HEK293 (cell line): Measurements from ENCODE around the gene ZNF224.

Experiments used
- FEZF1 ChIP-seq: fragments of 450-650 bp; formaldehyde crosslinking; IDR thresholded peaks from 2 replicates; pipeline ENCODE4 v1.5.1; 2016; ENCODE audit warnings: missing biosample characterization, missing genetic modification characterization
- KLF9 ChIP-seq: fragments of 450-650 bp; formaldehyde crosslinking; IDR thresholded peaks from 2 replicates; pipeline ENCODE4 v1.5.1; 2016; ENCODE audit warnings: missing biosample characterization, missing genetic modification characterization, low read depth
- OVOL3 ChIP-seq: fragments of 450-650 bp; formaldehyde crosslinking; IDR thresholded peaks from 2 replicates; pipeline ENCODE4 v1.5.1; 2016; ENCODE audit warnings: missing biosample characterization, missing genetic modification characterization
- SCRT2 ChIP-seq: fragments of 450-650 bp; formaldehyde crosslinking; IDR thresholded peaks from 2 replicates; pipeline ENCODE4 v1.5.1; 2016; ENCODE audit warnings: missing biosample characterization, missing genetic modification characterization
- SP3 ChIP-seq: fragments of 450-650 bp; formaldehyde crosslinking; IDR thresholded peaks from 2 replicates; pipeline ENCODE4 v1.5.1; 2016; ENCODE audit warnings: missing biosample characterization, missing genetic modification characterization
- WT1 ChIP-seq: fragments of 450-650 bp; formaldehyde crosslinking; IDR thresholded peaks from 2 replicates; pipeline ENCODE4 v1.5.1; 2016; ENCODE audit warnings: missing biosample characterization, missing genetic modification characterization
- ZBTB20 ChIP-seq: fragments of 450-650 bp; formaldehyde crosslinking; IDR thresholded peaks from 2 replicates; pipeline ENCODE4 v1.5.1; 2016; ENCODE audit warnings: missing biosample characterization, missing genetic modification characterization
- ZFP3 ChIP-seq: fragments of 450-650 bp; formaldehyde crosslinking; IDR thresholded peaks from 2 replicates; pipeline ENCODE4 v1.5.1; 2016; ENCODE audit warnings: low read depth, missing biosample characterization, missing genetic modification characterization
- ZFP69B ChIP-seq: fragments of 450-650 bp; formaldehyde crosslinking; IDR thresholded peaks from 2 replicates; pipeline ENCODE4 v1.5.1; 2016; ENCODE audit warnings: missing biosample characterization, missing genetic modification characterization
- ZIC2 ChIP-seq: fragments of 450-650 bp; formaldehyde crosslinking; IDR thresholded peaks from 2 replicates; pipeline ENCODE4 v1.5.1; 2016; ENCODE audit warnings: missing biosample characterization, missing genetic modification characterization
- ZNF2 ChIP-seq: fragments of 450-650 bp; formaldehyde crosslinking; IDR thresholded peaks from 2 replicates; pipeline ENCODE4 v1.5.1; 2016; ENCODE audit warnings: missing biosample characterization, missing genetic modification characterization
- ZNF24 ChIP-seq: fragments of 450-650 bp; formaldehyde crosslinking; IDR thresholded peaks from 2 replicates; pipeline ENCODE4 v1.5.1; 2016; ENCODE audit warnings: missing biosample characterization, missing genetic modification characterization
- ZNF274 ChIP-seq, 2 experiments: fragments of 200-500 bp in 1 of 2; fragments of 450-650 bp in 1 of 2; sonication (Bioruptor generic) in 1 of 2; formaldehyde crosslinking in 1 of 2; IDR thresholded peaks; 2 replicates each; pipeline versions ENCODE4 v1.5.1 to v1.6.1; 2014 to 2016; ENCODE audit warnings: borderline replicate concordance in 1 of 2, inconsistent platforms in 1 of 2, low read length in 1 of 2, missing biosample characterization in 1 of 2, missing genetic modification characterization in 1 of 2
- ZNF302 ChIP-seq: fragments of 450-650 bp; formaldehyde crosslinking; IDR thresholded peaks from 2 replicates; pipeline ENCODE4 v1.5.1; 2016; ENCODE audit warnings: missing biosample characterization, missing genetic modification characterization, low read depth
- ZNF324 ChIP-seq: fragments of 450-650 bp; formaldehyde crosslinking; IDR thresholded peaks from 2 replicates; pipeline ENCODE4 v1.5.1; 2016; ENCODE audit warnings: missing biosample characterization, missing genetic modification characterization
- ZNF335 ChIP-seq: fragments of 450-650 bp; formaldehyde crosslinking; conservative IDR thresholded peaks from 2 replicates; pipeline ENCODE4 v1.5.1; 2016; ENCODE audit warnings: missing biosample characterization, missing genetic modification characterization
- ZNF362 ChIP-seq: fragments of 450-650 bp; formaldehyde crosslinking; IDR thresholded peaks from 2 replicates; pipeline ENCODE4 v1.5.1; 2016; ENCODE audit warnings: missing biosample characterization, missing genetic modification characterization
- ZNF449 ChIP-seq: fragments of 450-650 bp; formaldehyde crosslinking; IDR thresholded peaks from 2 replicates; pipeline ENCODE4 v1.5.1; 2017; ENCODE audit warnings: missing biosample characterization, mild to moderate bottlenecking, missing genetic modification characterization, moderate library complexity
- ZNF501 ChIP-seq: fragments of 450-650 bp; formaldehyde crosslinking; IDR thresholded peaks from 2 replicates; pipeline ENCODE4 v1.5.1; 2016; ENCODE audit warnings: missing biosample characterization, missing genetic modification characterization
- ZNF521 ChIP-seq: fragments of 450-650 bp; formaldehyde crosslinking; IDR thresholded peaks from 2 replicates; pipeline ENCODE4 v1.5.1; 2017; ENCODE audit warnings: missing biosample characterization, mild to moderate bottlenecking, missing genetic modification characterization
- ZNF549 ChIP-seq: fragments of 450-650 bp; IDR thresholded peaks from 2 replicates; pipeline ENCODE4 v1.5.1; 2018; ENCODE audit warnings: missing biosample characterization, missing genetic modification characterization, mild to moderate bottlenecking, inconsistent platforms, moderate library complexity
- ZNF558 ChIP-seq: fragments of 450-650 bp; formaldehyde crosslinking; IDR thresholded peaks from 2 replicates; pipeline ENCODE4 v1.5.1; 2016; ENCODE audit warnings: missing biosample characterization, missing genetic modification characterization
- ZNF600 ChIP-seq: fragments of 450-650 bp; formaldehyde crosslinking; IDR thresholded peaks from 2 replicates; pipeline ENCODE4 v1.5.1; 2016; ENCODE audit warnings: missing biosample characterization, missing genetic modification characterization
- ZNF610 ChIP-seq: fragments of 450-650 bp; formaldehyde crosslinking; IDR thresholded peaks from 2 replicates; pipeline ENCODE4 v1.5.1; 2016; ENCODE audit warnings: missing biosample characterization, missing genetic modification characterization, borderline replicate concordance
- ZNF626 ChIP-seq: fragments of 450-650 bp; sonication (Bioruptor Pico); formaldehyde crosslinking; IDR thresholded peaks from 2 replicates; pipeline ENCODE4 v1.5.1; 2018; ENCODE audit warnings: missing biosample characterization, missing genetic modification characterization, inconsistent platforms
- ZNF629 ChIP-seq: fragments of 450-650 bp; formaldehyde crosslinking; IDR thresholded peaks from 2 replicates; pipeline ENCODE4 v1.5.1; 2017; ENCODE audit warnings: missing biosample characterization, missing genetic modification characterization
- ZNF660 ChIP-seq: fragments of 450-650 bp; IDR thresholded peaks from 2 replicates; pipeline ENCODE4 v1.5.1; 2018; ENCODE audit warnings: missing biosample characterization, mild to moderate bottlenecking, missing genetic modification characterization
- ZNF692 ChIP-seq: fragments of 450-650 bp; formaldehyde crosslinking; IDR thresholded peaks from 2 replicates; pipeline ENCODE4 v1.5.1; 2016; ENCODE audit warnings: missing biosample characterization, missing genetic modification characterization
- ZNF704 ChIP-seq: fragments of 450-650 bp; formaldehyde crosslinking; IDR thresholded peaks from 2 replicates; pipeline ENCODE4 v1.5.1; 2016; ENCODE audit warnings: missing biosample characterization, missing genetic modification characterization
- ZNF776 ChIP-seq: fragments of 450-650 bp; formaldehyde crosslinking; IDR thresholded peaks from 2 replicates; pipeline ENCODE4 v1.5.0; 2017; ENCODE audit warnings: missing biosample characterization, missing genetic modification characterization, borderline replicate concordance
- ZSCAN30 ChIP-seq: fragments of 450-650 bp; IDR thresholded peaks from 2 replicates; pipeline ENCODE4 v1.5.1; 2018; ENCODE audit warnings: missing biosample characterization, mild to moderate bottlenecking, missing genetic modification characterization, moderate library complexity

Gene ZNF224

GRCh38 chr19:44113138-44113783 is 19.1 kb downstream of the ZNF224 start, which contains the start of gene ZNF225 (continued):
- peak; percentile 98 for TF ChIP-seq ZBTB20 (tag by site-specific recombination)
- 0 out of 2 replicates have a peak, but pooled peaks have one; percentile 34 for TF ChIP-seq ZNF501 (tag by site-specific recombination)
- TF ChIP-seq ZNF776 (tag by site-specific recombination): no peak
- no peak; the same call in 1 of the 2 replicates for TF ChIP-seq FEZF1 (tag by site-specific recombination)
- no peak for TF ChIP-seq ZNF549
- peak; percentile 100 for TF ChIP-seq SCRT2 (tag by site-specific recombination)
- TF ChIP-seq OVOL3 (tag by site-specific recombination): peak; percentile 84
- TF ChIP-seq ZNF704 (tag by site-specific recombination): no peak
- TF ChIP-seq ZNF626 (tag by site-specific recombination): no peak
- no peak for TF ChIP-seq ZNF521 (tag by site-specific recombination)
- peak; percentile 97 for TF ChIP-seq SP3
- peak; percentile 87 for TF ChIP-seq ZNF629 (tag by site-specific recombination)
- TF ChIP-seq KLF9 (tag by site-specific recombination): no peak; the same call in 1 of the 2 replicates
- peak; percentile 44; the same call in 1 of the 2 replicates for TF ChIP-seq ZNF449 (tag by site-specific recombination)
- TF ChIP-seq ZNF274 (IDR thresholded peaks at IDR 0.05; ENCODE audit: low read length): no peak
- no peak for TF ChIP-seq ZNF274 (tag by site-specific recombination; IDR thresholded peaks at IDR 0.05; ENCODE audit: borderline replicate concordance)
- TF ChIP-seq ZNF362 (tag by site-specific recombination): no peak
- TF ChIP-seq ZNF692 (tag by site-specific recombination): peak; percentile 78
- peak; percentile 41; the same call in 1 of the 2 replicates for TF ChIP-seq WT1
- peak; percentile 88 for TF ChIP-seq ZNF660 (tag by site-specific recombination)
- TF ChIP-seq ZFP3 (tag by site-specific recombination): no peak
- peak; percentile 97 for TF ChIP-seq ZNF2
- peak; percentile 96 for TF ChIP-seq ZNF600 (tag by site-specific recombination)
- TF ChIP-seq ZNF335 (tag by site-specific recombination): peak; percentile 99
- TF ChIP-seq ZNF302 (tag by site-specific recombination): no peak
- TF ChIP-seq ZNF24 (tag by site-specific recombination): peak; percentile 87; the same call in 1 of the 2 replicates
- peak; percentile 41; the same call in 1 of the 2 replicates for TF ChIP-seq ZSCAN30 (tag by site-specific recombination)
- TF ChIP-seq ZIC2: no peak
- peak; percentile 79; the same call in 1 of the 2 replicates for TF ChIP-seq ZNF324 (tag by site-specific recombination)
- no peak for TF ChIP-seq ZFP69B (tag by site-specific recombination)
- peak; percentile 27; the same call in 1 of the 2 replicates for TF ChIP-seq ZNF558
- peak; percentile 93 for TF ChIP-seq ZNF610 (tag by site-specific recombination)
